Measurements from ENCODE around the gene ZDHHC18.

The ZDHHC18 gene

GRCh38 chr1:26827663-26828062 is 1.2 kb downstream of the ZDHHC18 start:
- TF ChIP-seq CTCF (IDR thresholded peaks at IDR 0.05) = no peak
- Histone ChIP-seq H3K4me3 (peak overlapping the region; percentile 78), H3K27ac (peak overlapping the region; percentile 69 to 96)
- no peak for DNase-seq (ENCODE audit: low spot score)

- DNase-seq (ENCODE audit: low spot score) = no peak
- Histone ChIP-seq H3K4me3 (peak overlapping the region; percentile 78), H3K27ac (no peak overlapping the region)
- no peak for TF ChIP-seq CTCF (IDR thresholded peaks at IDR 0.05)
Measured at GRCh38 chr1:26828411-26828991, 2.0 kb downstream of the ZDHHC18 start.

- H3K4me3 ChIP-seq = peak overlapping the region; percentile 78
- no peak for TF ChIP-seq CTCF (IDR thresholded peaks at IDR 0.05)
- no peak overlapping the region for H3K27ac ChIP-seq
- DNase-seq (ENCODE audit: low spot score) = no peak
Measured at GRCh38 chr1:26829184-26829911, 2.9 kb downstream of the ZDHHC18 start.

GRCh38 chr1:26831059-26831458 is 4.6 kb downstream of the ZDHHC18 start:
- Histone ChIP-seq H3K4me3 (no peak overlapping the region), H3K27ac (no peak overlapping the region)
- no peak for DNase-seq (ENCODE audit: low spot score)
- TF ChIP-seq CTCF (IDR thresholded peaks at IDR 0.05) = no peak

- no peak overlapping the region for H3K27ac ChIP-seq
- no peak for TF ChIP-seq CTCF (IDR thresholded peaks at IDR 0.05)
- H3K4me3 ChIP-seq = no peak overlapping the region
- no peak for DNase-seq (ENCODE audit: low spot score)
Measured at GRCh38 chr1:26831546-26832248, 5.2 kb downstream of the ZDHHC18 start.

GRCh38 chr1:26832249-26832960 is 5.9 kb downstream of the ZDHHC18 start:
- TF ChIP-seq CTCF (IDR thresholded peaks at IDR 0.05) = no peak
- H3K27ac ChIP-seq = no peak overlapping the region
- H3K4me3 ChIP-seq = no peak overlapping the region
- DNase-seq (ENCODE audit: low spot score) = no peak

Data from coronary artery (tissue), 2 donors.